ENCODE measurements around the gene GNAO1.
A peak's percentile ranks its signal among the peaks of the same experiment; 100 is the strongest.

GNAO1 gene

GRCh38 chr16:56163938-56164337 lies 27.4 kb upstream of the GNAO1 start:
- Histone ChIP-seq H3K79me2 (ENCODE audit: control insufficient read depth, insufficient read depth, low read length) (no peaks in the 10 kb centered on the region), H3K4me1 (ENCODE audit: control insufficient read depth, low read depth, low read length) (no peaks in the 10 kb centered on the region)

GRCh38 chr16:56164636-56165035 lies 26.7 kb upstream of the GNAO1 start:
- no peak overlapping the region for H3K23ac ChIP-seq (ENCODE audit: low read length)
- no peak overlapping the region for H3K9ac ChIP-seq (ENCODE audit: low read length)
- no peak overlapping the region for H3K4me2 ChIP-seq (ENCODE audit: low read length)
- no peak for DNase-seq
- no peak overlapping the region for H3K56ac ChIP-seq (ENCODE audit: low read length)
- H3K4ac ChIP-seq (ENCODE audit: low read depth, low read length): no peak overlapping the region
- no peaks in the 10 kb centered on the region for H3K4me1 ChIP-seq (ENCODE audit: control insufficient read depth, low read depth, low read length)
- no peak overlapping the region for H2AK5ac ChIP-seq (ENCODE audit: low read length)
- no peak overlapping the region for H2BK120ac ChIP-seq (ENCODE audit: low read depth, low read length)
- no peaks in the 10 kb centered on the region for H3K79me2 ChIP-seq (ENCODE audit: control insufficient read depth, insufficient read depth, low read length)
- no peaks in the 10 kb centered on the region for H3K27me3 ChIP-seq (ENCODE audit: insufficient read depth, low read length, poor library complexity)
- no peaks in the 10 kb centered on the region for H3K79me1 ChIP-seq (ENCODE audit: low read length)
- H3K27ac ChIP-seq (ENCODE audit: low read depth, low read length): no peak overlapping the region
- no peak overlapping the region for H4K8ac ChIP-seq (ENCODE audit: low read depth, low read length)
- no peak overlapping the region for H3K4me3 ChIP-seq (ENCODE audit: low read length)
- H3K36me3 ChIP-seq (ENCODE audit: control insufficient read depth, insufficient read depth, low read length): no peaks in the 10 kb centered on the region
- no peak overlapping the region for H4K5ac ChIP-seq (ENCODE audit: low read length)
- H2BK5ac ChIP-seq (ENCODE audit: low read length): no peak overlapping the region
- no peak overlapping the region for H3K18ac ChIP-seq (ENCODE audit: low read length)
- no peak overlapping the region for H2BK15ac ChIP-seq (replicated peaks; ENCODE audit: low read depth)

More at GRCh38 chr16:56163938-56164337, 27.4 kb upstream of the GNAO1 start:
- H3K4ac ChIP-seq (ENCODE audit: low read depth, low read length): no peak overlapping the region
- no peak overlapping the region for H4K5ac ChIP-seq (ENCODE audit: low read length)
- H2AK5ac ChIP-seq (ENCODE audit: low read length): no peak overlapping the region
- no peak overlapping the region for H3K4me3 ChIP-seq (ENCODE audit: low read length)
- H3K18ac ChIP-seq (ENCODE audit: low read length): no peak overlapping the region
- no peak overlapping the region for H2BK15ac ChIP-seq (replicated peaks; ENCODE audit: low read depth)
- H2BK120ac ChIP-seq (ENCODE audit: low read depth, low read length): no peak overlapping the region
- no peak overlapping the region for H3K4me2 ChIP-seq (ENCODE audit: low read length)
- no CpG with 5 or more reads among the region's 2 CpGs for WGBS (ENCODE audit: extremely low coverage, insufficient coverage, low lambda C conversion rate)
- no peak overlapping the region for H3K27ac ChIP-seq (ENCODE audit: low read depth, low read length)
- no peaks in the 10 kb centered on the region for H3K36me3 ChIP-seq (ENCODE audit: control insufficient read depth, insufficient read depth, low read length)
- H3K23ac ChIP-seq (ENCODE audit: low read length): no peak overlapping the region
- H3K79me1 ChIP-seq (ENCODE audit: low read length): no peaks in the 10 kb centered on the region
- H4K8ac ChIP-seq (ENCODE audit: low read depth, low read length): no peak overlapping the region
- no peak overlapping the region for H3K9ac ChIP-seq (ENCODE audit: low read length)
- no peak for DNase-seq
- H3K56ac ChIP-seq (ENCODE audit: low read length): no peak overlapping the region
- no peak overlapping the region for H2BK5ac ChIP-seq (ENCODE audit: low read length)
- H3K27me3 ChIP-seq (ENCODE audit: insufficient read depth, low read length, poor library complexity): no peaks in the 10 kb centered on the region

GRCh38 chr16:56174411-56174810 lies 16.9 kb upstream of the GNAO1 start:
- DNase-seq: no peak
- H3K4ac ChIP-seq (ENCODE audit: low read depth, low read length): no peak overlapping the region
- no peak overlapping the region for H2BK15ac ChIP-seq (replicated peaks; ENCODE audit: low read depth)
- H2BK120ac ChIP-seq (ENCODE audit: low read depth, low read length): no peak overlapping the region
- no peaks in the 10 kb centered on the region for H3K27me3 ChIP-seq (ENCODE audit: insufficient read depth, low read length, poor library complexity)
- H3K4me3 ChIP-seq (ENCODE audit: low read length): no peak overlapping the region
- no peak overlapping the region for H3K9ac ChIP-seq (ENCODE audit: low read length)
- H4K5ac ChIP-seq (ENCODE audit: low read length): no peak overlapping the region
- H4K8ac ChIP-seq (ENCODE audit: low read depth, low read length): no peak overlapping the region
- no peaks in the 10 kb centered on the region for H3K36me3 ChIP-seq (ENCODE audit: control insufficient read depth, insufficient read depth, low read length)
- no peaks in the 10 kb centered on the region for H3K79me1 ChIP-seq (ENCODE audit: low read length)
- H3K23ac ChIP-seq (ENCODE audit: low read length): no peak overlapping the region
- no peak overlapping the region for H2AK5ac ChIP-seq (ENCODE audit: low read length)
- H2BK5ac ChIP-seq (ENCODE audit: low read length): no peak overlapping the region
- no peaks in the 10 kb centered on the region for H3K4me1 ChIP-seq (ENCODE audit: control insufficient read depth, low read depth, low read length)
- H3K27ac ChIP-seq (ENCODE audit: low read depth, low read length): no peak overlapping the region
- no peak overlapping the region for H3K4me2 ChIP-seq (ENCODE audit: low read length)
- H3K56ac ChIP-seq (ENCODE audit: low read length): no peak overlapping the region
- H3K79me2 ChIP-seq (ENCODE audit: control insufficient read depth, insufficient read depth, low read length): no peaks in the 10 kb centered on the region
- no peak overlapping the region for H3K18ac ChIP-seq (ENCODE audit: low read length)

- H3K56ac ChIP-seq (ENCODE audit: low read length): no peak overlapping the region
- H3K4me2 ChIP-seq (ENCODE audit: low read length): no peak overlapping the region
- no peak overlapping the region for H3K4ac ChIP-seq (ENCODE audit: low read depth, low read length)
- no peak overlapping the region for H3K4me3 ChIP-seq (ENCODE audit: low read length)
- H2BK120ac ChIP-seq (ENCODE audit: low read depth, low read length): no peak overlapping the region
- no peak overlapping the region for H2BK15ac ChIP-seq (replicated peaks; ENCODE audit: low read depth)
- H2BK5ac ChIP-seq (ENCODE audit: low read length): no peak overlapping the region
- H4K8ac ChIP-seq (ENCODE audit: low read depth, low read length): no peak overlapping the region
- no peaks in the 10 kb centered on the region for H3K79me2 ChIP-seq (ENCODE audit: control insufficient read depth, insufficient read depth, low read length)
- H3K27ac ChIP-seq (ENCODE audit: low read depth, low read length): no peak overlapping the region
- no peak for DNase-seq
- H3K23ac ChIP-seq (ENCODE audit: low read length): no peak overlapping the region
- no peak overlapping the region for H3K18ac ChIP-seq (ENCODE audit: low read length)
- H3K4me1 ChIP-seq (ENCODE audit: control insufficient read depth, low read depth, low read length): no peaks in the 10 kb centered on the region
- H4K5ac ChIP-seq (ENCODE audit: low read length): no peak overlapping the region
- H3K79me1 ChIP-seq (ENCODE audit: low read length): no peaks in the 10 kb centered on the region
- no peak overlapping the region for H2AK5ac ChIP-seq (ENCODE audit: low read length)
- H3K9ac ChIP-seq (ENCODE audit: low read length): no peak overlapping the region
- no peaks in the 10 kb centered on the region for H3K27me3 ChIP-seq (ENCODE audit: insufficient read depth, low read length, poor library complexity)
- no peaks in the 10 kb centered on the region for H3K36me3 ChIP-seq (ENCODE audit: control insufficient read depth, insufficient read depth, low read length)
These were observed 9.9 kb upstream of the GNAO1 start for GRCh38 chr16:56181401-56181800.

- no peak overlapping the region for H3K56ac ChIP-seq (ENCODE audit: low read length)
- no peak overlapping the region for H2BK120ac ChIP-seq (ENCODE audit: low read depth, low read length)
- no peak overlapping the region for H3K4me2 ChIP-seq (ENCODE audit: low read length)
- H3K79me1 ChIP-seq (ENCODE audit: low read length): no peaks in the 10 kb centered on the region
- no CpG with 5 or more reads among the region's 2 CpGs for WGBS (ENCODE audit: extremely low coverage, insufficient coverage, low lambda C conversion rate)
- no peak overlapping the region for H3K4me3 ChIP-seq (ENCODE audit: low read length)
- H3K18ac ChIP-seq (ENCODE audit: low read length): no peak overlapping the region
- H3K79me2 ChIP-seq (ENCODE audit: control insufficient read depth, insufficient read depth, low read length): no peaks in the 10 kb centered on the region
- H3K4me1 ChIP-seq (ENCODE audit: control insufficient read depth, low read depth, low read length): no peaks in the 10 kb centered on the region
- H2BK5ac ChIP-seq (ENCODE audit: low read length): no peak overlapping the region
- no peak overlapping the region for H3K23ac ChIP-seq (ENCODE audit: low read length)
- no peak overlapping the region for H3K27ac ChIP-seq (ENCODE audit: low read depth, low read length)
- H3K36me3 ChIP-seq (ENCODE audit: control insufficient read depth, insufficient read depth, low read length): no peaks in the 10 kb centered on the region
- no peak overlapping the region for H4K8ac ChIP-seq (ENCODE audit: low read depth, low read length)
- no peak for DNase-seq
- H3K27me3 ChIP-seq (ENCODE audit: insufficient read depth, low read length, poor library complexity): no peaks in the 10 kb centered on the region
- no peak overlapping the region for H2AK5ac ChIP-seq (ENCODE audit: low read length)
- no peak overlapping the region for H4K5ac ChIP-seq (ENCODE audit: low read length)
- no peak overlapping the region for H2BK15ac ChIP-seq (replicated peaks; ENCODE audit: low read depth)
- H3K9ac ChIP-seq (ENCODE audit: low read length): no peak overlapping the region
- H3K4ac ChIP-seq (ENCODE audit: low read depth, low read length): no peak overlapping the region
These were observed 8.0 kb upstream of the GNAO1 start for GRCh38 chr16:56183266-56183665.

- Histone ChIP-seq H3K9ac (ENCODE audit: low read length) (no peak overlapping the region), H3K18ac (ENCODE audit: low read length) (no peak overlapping the region), H4K5ac (ENCODE audit: low read length) (no peak overlapping the region), H2BK15ac (replicated peaks; ENCODE audit: low read depth) (no peak overlapping the region), H3K4me2 (ENCODE audit: low read length) (peak overlapping the region; percentile 58), H2AK5ac (ENCODE audit: low read length) (no peak overlapping the region), H4K8ac (ENCODE audit: low read depth, low read length) (no peak overlapping the region), H3K79me1 (ENCODE audit: low read length) (no peaks in the 10 kb centered on the region), H2BK5ac (ENCODE audit: low read length) (no peak overlapping the region), H3K4me3 (ENCODE audit: low read length) (no peak overlapping the region), H3K27me3 (ENCODE audit: insufficient read depth, low read length, poor library complexity) (peaks cover 27% of the 10 kb centered on the region), H2BK120ac (ENCODE audit: low read depth, low read length) (no peak overlapping the region), H3K23ac (ENCODE audit: low read length) (no peak overlapping the region), H3K27ac (ENCODE audit: low read depth, low read length) (no peak overlapping the region), H3K56ac (ENCODE audit: low read length) (no peak overlapping the region), H3K36me3 (ENCODE audit: control insufficient read depth, insufficient read depth, low read length) (no peaks in the 10 kb centered on the region), H3K4ac (ENCODE audit: low read depth, low read length) (no peak overlapping the region), H3K4me1 (ENCODE audit: control insufficient read depth, low read depth, low read length) (no peaks in the 10 kb centered on the region), H3K79me2 (ENCODE audit: control insufficient read depth, insufficient read depth, low read length) (no peaks in the 10 kb centered on the region)
- no CpG with 5 or more reads among the region's 18 CpGs for WGBS (ENCODE audit: extremely low coverage, insufficient coverage, low lambda C conversion rate)
- peak; percentile 1 for DNase-seq
These were observed 1.1 kb upstream of the GNAO1 start for GRCh38 chr16:56190048-56190676.

All from mesendoderm (in vitro differentiated cells).